T follicular helper cell (primary cell): ENCODE measurements around the gene GSG1L.

Experiments used
- DNase-seq: peaks from one replicate; pipeline ENCODE4 v3.0.0-alpha.2; 2020; ENCODE audit warnings: low read depth

Gene GSG1L

GRCh38 chr16:28064150-28064549 lies 636 bp upstream of the GSG1L start:
- DNase-seq, result no peak

DNA sequence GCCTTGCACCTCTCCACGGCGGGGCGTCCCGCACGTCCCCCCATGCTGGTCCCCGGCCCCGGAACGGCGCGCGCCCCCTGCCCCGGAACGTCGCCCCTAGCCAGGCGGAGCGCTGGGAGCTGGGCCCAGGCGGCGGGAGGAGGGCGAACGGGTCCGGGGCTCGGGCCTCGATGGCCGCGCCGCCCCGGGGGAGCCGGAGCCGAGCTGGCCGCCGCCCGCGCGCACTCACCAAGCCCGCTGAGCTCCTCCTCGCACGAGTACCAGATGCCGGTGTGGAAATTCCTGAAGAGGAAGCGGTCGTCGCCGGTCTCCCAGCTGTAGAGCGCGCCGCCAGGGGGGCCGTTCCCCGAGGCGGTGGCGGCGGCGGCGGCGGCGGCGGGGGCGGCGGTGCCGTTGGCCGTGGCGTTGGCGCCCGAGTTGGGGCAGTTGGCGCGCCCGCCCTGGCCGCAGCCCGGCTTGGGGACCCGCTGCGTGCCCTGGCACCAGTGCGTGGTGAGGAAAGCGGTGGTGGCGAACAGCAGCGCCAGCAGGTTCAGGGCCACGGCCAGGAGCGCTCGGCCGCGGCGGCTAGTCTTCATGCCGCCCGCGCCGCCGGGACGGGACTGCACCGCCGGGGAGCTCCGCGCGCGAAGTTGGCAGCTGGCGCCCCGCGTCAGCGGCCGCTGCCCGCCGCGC lies 530 bp downstream of the GSG1L start:
- DNase-seq, result no peak

- no peak for DNase-seq
These were observed 1.2 kb downstream of the GSG1L start for GRCh38 chr16:28062261-28062846.

GRCh38 chr16:28061352-28062101 lies 2.0 kb downstream of the GSG1L start:
- no peak for DNase-seq

DNA sequence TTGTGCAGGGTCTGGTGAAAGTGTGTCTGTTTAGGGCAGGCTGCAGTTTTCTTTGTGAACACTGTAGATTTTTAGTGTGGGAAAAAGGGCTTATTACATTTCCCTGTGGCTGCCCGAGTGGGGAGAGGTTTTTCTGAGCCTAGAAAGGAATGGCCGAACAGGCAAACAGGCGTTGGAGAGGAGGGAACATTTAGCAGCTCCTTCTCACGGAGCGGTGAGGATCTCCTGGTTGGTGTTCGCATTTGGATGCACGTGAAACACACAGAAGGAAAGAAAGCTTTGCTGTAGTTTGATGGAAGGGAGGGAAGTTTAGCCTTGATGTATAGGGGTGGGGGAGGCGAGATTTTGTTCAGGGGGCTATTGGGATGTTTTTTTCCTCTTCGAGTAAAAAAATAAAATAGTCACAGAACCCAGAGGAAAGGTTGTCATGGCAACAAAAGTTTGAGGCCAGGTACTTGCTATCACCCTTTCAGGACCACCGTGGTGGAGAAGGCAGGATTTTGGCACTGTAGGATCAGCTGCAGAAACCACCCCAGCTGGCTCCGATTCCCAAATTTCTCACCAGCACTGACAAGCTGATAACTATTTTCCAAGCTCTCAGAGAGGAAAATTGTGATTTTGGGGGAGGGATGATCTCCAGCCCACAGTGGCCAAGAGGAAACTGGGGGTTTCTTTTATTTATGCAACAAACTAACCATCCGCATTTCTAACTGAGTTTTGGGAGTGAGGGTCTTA lies 3.5 kb downstream of the GSG1L start:
- DNase-seq, result no peak

DNA sequence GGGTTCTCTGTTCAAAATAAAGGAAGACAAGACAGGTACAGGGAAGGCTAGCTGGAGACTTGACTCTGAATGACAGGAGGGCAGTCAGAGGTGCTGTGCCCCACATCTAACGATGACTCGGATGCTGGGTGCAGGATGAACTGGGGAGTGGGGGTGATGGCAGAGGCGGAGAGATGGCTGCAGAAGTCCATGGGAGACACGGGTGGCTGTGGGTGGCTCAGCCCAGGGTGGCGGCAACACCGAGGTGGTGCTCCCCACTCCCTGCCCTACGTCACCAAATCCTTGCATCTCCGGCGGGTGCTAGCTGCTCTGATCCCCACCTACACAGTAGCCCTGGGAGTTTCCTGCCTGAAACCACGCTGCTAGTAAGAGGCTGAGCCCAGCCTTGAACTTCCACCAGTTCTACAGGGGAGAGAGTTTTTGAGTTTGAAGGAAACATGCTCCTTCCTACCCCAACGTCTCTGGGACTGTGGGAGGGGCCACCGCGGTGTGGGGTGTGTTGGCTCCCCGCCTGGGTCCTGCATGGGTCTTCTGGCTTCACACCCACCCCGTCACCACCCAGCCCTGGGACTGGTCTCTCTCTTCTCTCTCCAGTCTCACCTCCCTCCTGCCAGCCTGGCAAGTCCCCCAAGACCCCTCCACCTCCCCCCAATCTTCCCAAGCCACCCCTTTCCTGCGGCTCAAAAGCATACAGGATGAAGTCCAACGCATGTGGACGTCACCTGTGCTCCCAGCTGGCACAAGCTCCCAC lies 4.5 kb downstream of the GSG1L start:
- DNase-seq, result no peak

DNA sequence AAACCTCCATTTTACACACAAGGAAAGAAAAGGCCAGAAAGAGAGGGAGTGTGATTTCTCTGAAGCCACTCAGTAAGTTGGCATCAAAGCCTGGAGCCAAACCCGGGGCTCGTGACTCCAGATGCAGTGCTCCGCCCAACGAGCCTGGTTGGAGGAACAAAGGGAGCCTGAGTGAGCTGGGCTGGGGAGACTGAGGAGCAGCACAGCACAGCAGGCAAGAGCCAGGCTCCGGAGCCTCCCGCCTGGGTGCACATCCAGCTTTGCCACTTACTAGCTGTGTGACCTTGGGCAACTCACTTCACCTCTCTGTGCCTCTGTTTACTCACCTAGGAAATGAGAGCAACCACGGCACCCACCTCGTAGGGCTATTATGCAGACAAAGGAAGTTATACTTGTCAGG lies 5.6 kb downstream of the GSG1L start:
- no peak for DNase-seq

DNA sequence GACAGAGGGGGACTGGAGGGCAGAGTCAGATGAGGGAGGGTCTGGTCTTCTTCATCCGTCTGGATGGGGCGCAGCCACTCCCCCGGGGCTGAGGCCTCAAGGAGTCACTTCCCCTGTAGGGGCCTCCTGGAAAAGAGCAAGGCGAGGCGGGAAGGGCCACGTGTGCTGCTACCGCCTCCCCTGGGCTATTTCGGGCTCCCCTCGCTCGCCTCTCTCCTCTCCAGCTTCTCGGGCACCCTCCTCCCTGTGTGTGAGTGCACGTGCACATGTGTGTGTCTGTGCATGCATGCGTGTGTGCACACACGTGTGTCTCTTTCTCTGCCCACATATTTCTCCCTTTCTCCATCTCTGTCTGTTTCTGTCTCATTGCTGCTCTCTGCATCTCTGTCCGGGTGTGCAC lies 10.1 kb downstream of the GSG1L start:
- no peak for DNase-seq

DNA sequence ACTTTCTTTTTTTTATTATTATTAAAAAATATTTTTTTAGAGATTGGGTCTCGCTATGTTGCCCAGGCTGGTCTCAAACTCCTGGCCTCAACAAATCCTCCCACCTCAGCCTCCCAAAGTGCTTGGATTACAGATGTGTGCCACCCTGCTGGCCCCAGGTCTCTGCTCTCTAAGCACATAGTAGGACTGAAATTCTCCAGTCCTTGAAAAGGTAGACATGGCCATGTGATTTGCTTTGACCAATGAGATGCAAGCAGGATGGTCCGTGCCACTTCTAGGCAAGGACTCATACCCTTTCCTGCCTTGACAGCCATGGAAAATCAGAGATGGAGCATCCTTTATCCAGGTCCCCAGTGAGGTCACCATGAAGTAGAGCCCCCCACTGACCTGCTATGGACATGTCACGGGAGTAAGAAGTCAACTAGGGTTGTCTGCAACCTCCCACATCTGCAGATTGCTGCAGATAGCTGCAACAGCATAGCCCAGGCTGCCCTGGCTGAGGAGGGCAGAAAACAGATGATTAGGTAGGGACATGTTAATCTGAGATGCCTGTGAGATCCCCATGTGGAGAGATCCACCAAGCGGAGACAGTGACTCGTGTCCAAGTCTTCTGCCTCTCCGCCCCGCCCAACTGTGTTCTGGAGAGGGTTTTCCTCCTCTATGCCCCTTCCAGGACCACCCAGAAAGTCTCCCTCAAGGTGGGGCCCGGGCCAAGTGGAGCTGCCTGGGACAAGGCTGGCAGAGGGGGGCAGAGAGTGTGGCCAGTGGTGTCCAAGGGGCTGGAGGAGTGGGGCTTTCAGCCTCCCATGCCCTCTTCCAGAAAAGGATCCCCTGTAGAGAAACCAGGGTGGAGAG lies 11.0 kb downstream of the GSG1L start:
- no peak for DNase-seq

- no peak for DNase-seq
These were observed 12.0 kb downstream of the GSG1L start for GRCh38 chr16:28051486-28051885.

DNA sequence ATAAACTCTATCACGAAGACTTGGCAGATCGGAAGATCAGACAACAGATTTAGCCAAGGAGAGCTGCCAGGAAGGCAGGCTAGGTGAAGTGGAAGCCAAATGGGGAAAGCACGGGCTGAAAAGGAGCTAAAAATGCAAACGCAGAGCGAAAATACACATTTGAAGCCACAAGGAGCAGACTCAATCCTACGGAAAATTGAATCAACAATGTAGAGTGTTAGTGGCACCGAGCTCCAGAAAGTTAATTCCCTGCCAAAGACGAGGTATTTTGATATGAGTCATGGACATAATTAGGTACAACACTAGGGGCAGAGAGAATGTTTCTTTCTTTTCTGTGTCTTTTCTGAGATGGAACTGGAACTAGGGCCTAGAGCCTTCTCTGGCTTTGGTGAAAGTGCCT lies 20.7 kb downstream of the GSG1L start:
- no peak for DNase-seq

- DNase-seq, result no peak
These were observed 21.9 kb downstream of the GSG1L start for GRCh38 chr16:28041615-28042014.

- DNase-seq, result no peak
These were observed 23.5 kb downstream of the GSG1L start for GRCh38 chr16:28040039-28040438.

- no peak for DNase-seq
These were observed 24.0 kb downstream of the GSG1L start for GRCh38 chr16:28039493-28039892.

- DNase-seq, result no peak
These were observed 25.1 kb downstream of the GSG1L start for GRCh38 chr16:28038409-28038808.

DNA sequence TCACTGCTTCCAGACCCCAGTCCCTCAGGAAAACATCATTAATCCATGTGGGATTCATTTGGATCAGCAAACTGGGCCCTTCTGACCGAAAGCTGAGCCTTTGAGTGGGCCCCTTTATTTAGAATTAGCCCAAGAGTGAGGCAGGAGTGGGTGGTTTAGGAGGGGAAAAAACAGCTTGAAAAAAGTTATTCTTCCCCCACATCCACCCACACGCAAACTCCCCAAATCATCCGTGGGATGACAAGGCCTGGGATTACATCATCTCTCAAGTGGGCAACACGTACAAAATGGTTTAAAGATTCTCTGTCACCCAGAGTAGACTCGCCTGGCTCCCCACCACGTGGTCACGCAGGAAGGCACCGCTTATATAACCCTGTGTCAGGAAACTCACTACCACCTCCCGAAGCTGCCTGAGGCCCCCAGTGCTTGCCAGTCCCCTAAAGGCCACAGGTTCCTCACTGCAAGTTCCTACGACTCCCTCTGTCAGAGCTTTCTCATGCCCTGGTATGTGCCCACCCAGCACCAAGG lies 27.6 kb downstream of the GSG1L start:
- no peak for DNase-seq

GRCh38 chr16:28033870-28034269 lies 29.6 kb downstream of the GSG1L start:
- DNase-seq, result no peak

GRCh38 chr16:28029387-28030002 lies 34.0 kb downstream of the GSG1L start:
- DNase-seq, result no peak

DNA sequence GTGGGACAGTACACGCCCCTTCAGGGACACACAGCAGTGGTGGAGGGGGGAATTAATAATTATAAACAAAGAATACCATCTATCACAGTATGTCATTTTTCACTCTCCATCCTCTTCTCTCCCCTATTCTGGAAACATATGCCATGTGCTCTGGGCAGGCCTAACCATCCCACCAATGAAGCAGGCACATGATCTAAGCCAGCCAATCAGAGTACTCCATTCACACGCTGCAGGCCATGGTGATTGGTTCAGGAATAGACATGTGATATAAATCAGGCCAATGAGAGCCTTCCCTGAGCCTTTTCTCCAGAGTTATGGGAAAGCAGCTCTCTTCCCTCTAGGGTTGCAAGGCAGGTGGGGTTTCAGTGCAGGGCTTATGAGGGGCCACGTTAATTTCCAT lies 36.5 kb downstream of the GSG1L start:
- no peak for DNase-seq

DNA sequence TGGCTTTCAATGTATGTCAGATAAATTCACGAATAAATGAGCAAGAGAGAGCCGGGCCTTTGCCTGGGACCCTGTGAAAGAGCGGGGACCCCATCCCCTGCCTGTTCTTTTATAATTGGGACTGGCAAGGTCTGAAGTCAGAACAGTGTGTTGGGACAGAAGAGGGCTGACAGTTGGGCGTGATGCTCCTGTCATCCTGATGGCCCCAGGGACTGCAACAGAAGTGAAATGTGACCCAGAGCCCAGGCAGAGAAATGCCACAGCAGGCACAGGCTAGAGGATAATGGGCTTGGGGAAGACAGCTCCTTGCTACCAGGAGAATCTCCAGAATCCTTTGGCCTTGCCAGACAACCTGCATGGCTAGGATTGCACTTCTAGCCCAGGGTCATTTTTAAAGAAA lies 37.9 kb downstream of the GSG1L start:
- DNase-seq, result no peak
